GM21381 (cell line): ENCODE results near the gene FNDC3A.
"Not testable (repeated sequence)": the region's sequence is repeated elsewhere in the genome, so short reads cannot be mapped to it uniquely, and the experiment has no call there.

Experiments
- ATAC-seq: cut with Tn5 transposase; IDR thresholded peaks from one replicate; pipeline ENCODE4 v1.9.1; 2021; ENCODE audit warnings: mild to moderate bottlenecking, moderate library complexity; ENCODE audit not compliant: unreplicated experiment

FNDC3A gene

DNA sequence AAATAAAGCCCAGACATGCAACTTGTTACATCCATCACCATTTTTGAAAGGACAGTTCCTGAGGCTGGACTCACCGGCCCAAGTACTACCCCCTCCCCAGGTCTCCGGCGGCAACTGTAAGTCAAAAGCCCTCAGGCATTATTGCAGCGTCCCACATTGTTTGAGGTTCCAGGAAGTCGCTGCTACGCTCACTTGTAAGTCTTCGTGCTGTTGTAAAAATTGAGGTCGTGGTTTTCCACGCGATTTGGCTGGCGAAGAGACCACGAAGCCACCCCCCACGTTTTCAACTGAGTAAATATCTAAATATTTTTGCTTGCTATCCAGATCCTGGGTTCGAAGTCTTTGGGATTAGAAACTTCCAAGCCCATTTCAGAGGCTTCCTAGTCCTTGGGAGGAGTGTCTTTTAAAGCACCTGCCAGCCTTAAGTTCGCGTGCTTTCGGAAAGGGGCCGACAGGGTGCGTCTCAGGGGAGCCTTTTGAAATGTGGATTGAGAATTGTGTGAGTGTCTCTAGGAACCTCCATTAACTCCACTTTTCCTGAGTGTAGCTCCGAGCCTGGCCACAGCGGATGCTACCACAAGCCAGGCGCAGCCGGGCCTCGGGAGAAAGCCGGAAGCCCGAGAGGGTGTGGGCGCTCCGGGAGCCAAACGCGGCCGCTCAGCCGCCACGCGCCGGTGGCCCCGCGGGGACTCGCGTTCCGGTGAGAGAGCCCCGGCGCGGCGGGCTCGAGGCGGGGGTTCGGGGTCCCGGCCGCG is 434 bp upstream of the FNDC3A start:
- peak; percentile 12 for ATAC-seq

DNA sequence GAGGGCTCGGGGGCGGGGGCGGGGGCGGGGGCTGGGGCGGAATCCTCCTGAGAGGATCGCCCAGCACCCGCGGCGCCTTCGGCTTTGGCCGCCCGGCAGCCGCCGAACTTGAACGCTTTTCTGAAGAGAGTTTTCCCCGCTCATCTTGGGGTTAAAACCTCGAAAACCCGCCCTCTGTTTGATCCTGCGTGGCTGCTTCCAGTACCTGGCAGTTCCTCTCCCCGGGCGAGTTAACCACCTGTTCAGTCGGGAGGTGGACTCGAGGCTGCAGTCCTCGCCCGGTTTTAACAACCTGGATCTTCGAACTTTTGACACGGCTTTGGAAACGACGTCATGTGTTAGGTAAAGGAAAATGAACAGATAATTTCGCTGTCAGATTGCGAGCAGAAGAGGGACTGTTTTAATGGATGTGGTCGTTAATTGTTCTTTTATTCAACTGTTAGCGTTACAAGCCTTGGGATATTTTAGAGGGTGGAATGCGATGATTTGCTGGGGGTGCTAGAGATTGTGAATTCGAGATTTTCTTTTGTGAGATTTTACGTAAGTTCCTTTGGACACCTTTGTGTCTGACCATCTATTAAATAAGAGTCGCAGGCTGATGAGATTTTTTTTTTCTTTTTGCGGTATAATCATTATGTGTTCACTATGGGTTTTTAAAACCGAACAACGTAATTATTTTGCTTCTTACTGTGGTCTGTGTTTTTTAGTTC is 1.0 kb downstream of the FNDC3A start:
- peak; percentile 14 for ATAC-seq

DNA sequence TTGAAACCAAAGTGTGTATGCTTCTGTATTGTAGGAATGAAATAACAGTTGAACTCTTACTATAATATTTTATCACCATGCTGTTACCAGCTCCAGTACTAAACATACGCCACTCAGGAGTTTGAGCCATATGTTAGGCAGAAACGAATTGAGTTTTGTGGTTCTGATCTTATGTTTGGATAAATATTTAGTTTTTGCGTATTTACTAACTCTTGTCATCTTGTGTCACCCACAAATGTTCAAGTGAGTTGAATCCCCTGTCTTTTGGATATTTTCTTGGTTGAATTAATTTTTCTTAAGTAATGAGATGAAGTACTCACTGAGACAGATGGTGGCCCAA is 1.5 kb downstream of the FNDC3A start:
- no peak for ATAC-seq

DNA sequence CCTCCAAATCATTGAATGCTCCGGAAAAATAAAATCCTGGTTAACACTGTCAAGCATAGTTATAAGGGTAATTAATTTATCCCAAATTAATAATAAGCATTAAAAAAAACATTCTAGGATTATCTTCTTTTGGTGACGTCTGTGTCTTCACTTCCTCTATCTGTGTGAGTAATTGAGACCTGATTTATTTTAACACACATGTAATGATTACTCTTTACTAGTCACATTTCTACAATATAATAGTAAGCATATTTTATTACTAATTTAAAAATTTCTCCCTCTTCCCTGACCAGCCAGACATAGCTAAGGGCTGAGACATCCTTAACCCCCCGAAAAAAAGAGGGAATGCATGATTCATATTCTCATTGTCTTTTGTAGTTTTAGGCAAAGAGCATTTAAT is 2.3 kb downstream of the FNDC3A start:
- ATAC-seq = no peak

DNA sequence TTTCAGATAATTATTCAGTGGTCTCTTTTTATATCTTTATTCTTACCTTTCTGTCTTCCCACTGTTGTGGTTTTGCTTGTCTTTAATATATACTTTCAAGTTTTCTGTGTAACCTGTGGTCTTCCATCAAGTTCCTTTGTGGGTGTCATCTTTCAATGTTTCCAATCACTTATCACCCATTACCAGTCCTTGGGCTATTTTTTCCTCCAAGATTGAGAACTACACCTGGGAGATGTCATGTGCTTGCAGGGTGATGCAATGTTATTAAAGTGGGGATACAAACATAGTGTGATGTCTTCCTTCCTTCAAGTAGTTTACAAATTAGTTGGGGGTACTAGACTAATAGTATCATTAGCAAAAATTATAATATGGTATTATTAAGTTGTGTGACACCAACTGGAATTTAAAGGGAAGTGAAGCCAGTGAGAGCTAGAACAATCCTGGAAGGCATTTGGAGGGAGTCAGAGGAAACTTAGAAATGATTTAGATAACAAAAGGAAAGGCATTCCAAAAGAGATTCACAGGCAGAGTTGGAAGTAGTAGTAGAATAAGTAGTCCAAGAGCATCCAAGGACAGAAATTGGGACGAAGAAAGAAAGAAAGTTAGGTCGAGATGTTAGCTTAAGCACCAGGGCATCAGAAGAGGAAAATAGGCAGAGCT is 3.4 kb downstream of the FNDC3A start:
- ATAC-seq = no peak

DNA sequence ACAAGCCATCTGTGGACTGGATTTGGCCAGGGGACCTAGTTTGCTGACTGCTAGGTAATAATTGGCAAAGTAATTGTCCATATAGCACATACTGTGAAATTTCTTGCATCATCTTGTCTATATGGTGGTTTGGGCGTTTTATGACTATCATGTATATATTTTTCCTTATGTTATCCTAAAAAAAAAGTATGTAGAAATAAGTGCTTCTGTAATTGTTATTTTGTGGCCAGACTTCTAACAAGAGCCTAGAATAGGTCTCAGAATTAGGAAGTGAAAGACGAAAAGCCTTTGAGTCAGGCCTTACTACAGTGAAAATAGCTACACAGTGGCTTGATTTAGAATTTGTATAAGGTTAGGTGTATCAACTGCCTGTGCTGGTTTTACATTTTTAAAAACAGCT is 4.2 kb downstream of the FNDC3A start:
- ATAC-seq = peak; percentile 35

DNA sequence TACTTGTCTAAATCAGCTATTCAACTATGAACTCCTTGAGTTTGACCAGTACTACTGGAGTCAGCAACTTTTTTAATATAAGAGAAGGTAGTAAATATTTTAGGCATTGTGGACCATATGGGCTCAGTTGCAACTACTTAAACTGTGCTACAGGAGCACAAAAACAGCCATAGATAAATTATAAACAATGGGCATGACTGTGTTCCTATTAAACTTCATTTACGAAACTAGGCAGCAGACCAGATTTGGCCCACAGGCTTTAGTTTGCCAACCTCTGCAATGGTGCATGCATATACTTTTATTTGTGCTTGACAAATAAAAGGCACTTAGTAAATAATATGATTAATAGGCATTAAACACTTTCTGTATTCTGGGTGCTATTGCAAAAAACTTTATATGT is 7.6 kb downstream of the FNDC3A start:
- no peak for ATAC-seq

DNA sequence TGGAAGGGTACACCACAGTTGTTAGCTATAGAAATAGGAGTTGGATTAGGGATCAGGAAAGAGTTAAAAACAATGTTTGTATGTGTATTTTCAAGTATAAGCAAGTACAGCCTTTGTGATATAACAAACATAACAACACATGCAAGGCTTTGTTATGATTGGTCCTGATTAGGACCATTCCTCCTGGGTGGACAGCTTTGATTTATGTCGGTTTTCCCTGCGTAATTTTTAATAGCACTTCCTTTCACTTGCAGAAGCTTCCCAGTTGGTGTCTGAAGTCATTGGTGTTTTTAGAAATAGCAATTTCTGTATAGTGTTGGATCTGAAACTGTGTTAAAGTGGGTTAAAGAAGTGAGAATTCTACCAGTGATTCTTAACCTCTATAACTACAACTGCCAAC is 10.0 kb downstream of the FNDC3A start:
- no peak for ATAC-seq

DNA sequence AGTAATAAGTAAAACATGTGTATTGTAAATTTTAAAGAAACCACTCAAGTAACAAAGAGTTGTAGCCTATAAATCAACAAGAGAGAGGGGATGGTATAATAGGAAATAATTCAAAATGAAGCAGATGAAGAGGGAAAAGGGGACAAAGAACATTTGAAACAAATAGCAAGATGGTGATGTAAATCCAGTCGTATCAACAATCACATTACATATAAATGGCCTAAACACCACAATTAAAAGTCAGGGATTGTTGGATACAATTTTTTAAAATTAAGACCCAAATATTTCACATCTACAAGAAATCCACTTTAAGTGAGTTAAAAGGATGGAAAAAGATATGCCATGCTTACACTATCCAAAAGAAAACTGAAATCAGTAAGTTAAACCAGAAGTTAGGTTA is 15.2 kb downstream of the FNDC3A start:
- ATAC-seq = no peak

DNA sequence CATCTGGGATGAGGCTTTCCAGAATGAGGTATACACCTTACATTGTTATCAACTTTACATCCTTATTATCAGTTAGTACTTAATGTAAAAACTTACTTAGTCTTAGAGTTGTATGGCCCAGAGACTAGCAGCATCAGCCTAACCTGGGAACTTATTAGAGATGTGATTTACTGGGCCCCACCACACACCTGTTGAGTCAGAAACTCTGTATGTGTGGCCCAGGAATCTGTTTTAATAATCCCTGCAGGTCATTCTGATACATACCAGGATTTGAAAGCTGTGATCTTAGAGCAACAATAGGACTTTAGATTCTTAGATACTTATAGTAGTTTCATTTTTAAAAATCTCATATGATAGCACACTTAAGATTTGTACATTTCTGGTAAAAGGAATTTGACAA is 17.4 kb downstream of the FNDC3A start:
- ATAC-seq = no peak

DNA sequence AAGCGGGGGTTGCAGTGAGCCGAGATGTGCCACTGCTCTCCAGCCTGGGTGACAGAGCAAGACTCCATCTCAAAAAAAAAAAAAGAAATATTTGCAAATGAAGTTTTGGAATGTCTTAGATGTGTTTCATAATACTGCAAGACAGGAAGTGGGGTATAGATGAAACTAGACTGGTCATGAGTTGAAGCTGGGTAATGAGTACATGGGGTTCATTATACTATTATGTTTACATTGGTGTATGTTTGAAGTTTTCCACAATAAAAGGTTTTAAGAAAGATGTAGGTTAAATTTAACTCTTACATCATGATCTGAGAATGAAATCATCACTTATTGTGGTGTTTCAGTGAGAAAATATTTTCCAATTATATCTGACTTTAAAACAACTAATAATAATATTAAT is 19.0 kb downstream of the FNDC3A start:
- peak; percentile 54 for ATAC-seq

DNA sequence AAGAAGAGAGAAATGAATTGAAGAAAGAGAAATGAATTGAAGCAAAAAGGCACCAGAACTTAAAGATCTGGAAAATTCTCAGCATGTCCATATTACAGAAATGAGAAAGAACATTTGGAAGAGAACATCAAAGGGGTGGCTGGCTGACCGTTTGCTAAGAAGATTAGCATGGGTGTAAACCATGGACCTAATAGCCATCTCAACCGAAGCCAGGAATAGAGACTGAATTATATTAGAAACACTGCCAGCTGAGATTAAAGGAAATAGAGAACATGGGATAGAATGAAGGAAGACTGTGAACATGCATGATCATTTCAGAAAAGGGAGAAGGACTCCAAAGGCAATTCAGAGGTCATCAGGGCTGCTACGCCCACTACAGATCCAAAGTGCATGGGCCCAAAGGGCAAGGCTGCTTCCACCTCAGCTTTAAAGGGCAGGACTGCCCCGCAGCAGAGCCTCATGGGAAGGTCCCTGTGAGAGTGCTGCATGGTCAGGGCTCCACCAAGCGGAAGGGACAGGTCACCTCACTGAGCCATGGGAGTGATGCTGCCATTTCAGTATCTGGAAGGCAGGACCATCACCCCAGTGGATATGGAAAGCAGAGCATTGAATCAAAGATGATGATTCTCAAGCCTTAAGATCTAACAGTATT is 23.1 kb downstream of the FNDC3A start:
- ATAC-seq = no peak

DNA sequence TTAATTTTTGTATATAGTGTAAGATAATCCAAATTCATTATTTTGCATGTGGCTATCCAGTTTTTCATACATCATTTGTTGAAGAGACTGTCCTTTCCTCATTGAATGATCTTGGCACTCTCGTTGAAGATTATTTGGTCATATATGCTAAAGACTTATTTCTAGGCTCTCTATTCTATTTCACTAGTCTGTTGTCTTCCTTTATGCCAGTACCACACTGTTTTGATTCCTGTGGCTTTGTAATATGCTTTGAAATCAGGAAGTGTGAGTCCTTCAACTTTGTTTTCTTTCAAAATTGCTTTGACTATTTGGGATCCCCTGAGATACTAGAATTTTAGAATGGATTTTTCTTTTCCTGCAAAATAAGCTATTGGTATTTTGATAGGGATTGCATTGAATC is 24.5 kb downstream of the FNDC3A start:
- no peak for ATAC-seq

DNA sequence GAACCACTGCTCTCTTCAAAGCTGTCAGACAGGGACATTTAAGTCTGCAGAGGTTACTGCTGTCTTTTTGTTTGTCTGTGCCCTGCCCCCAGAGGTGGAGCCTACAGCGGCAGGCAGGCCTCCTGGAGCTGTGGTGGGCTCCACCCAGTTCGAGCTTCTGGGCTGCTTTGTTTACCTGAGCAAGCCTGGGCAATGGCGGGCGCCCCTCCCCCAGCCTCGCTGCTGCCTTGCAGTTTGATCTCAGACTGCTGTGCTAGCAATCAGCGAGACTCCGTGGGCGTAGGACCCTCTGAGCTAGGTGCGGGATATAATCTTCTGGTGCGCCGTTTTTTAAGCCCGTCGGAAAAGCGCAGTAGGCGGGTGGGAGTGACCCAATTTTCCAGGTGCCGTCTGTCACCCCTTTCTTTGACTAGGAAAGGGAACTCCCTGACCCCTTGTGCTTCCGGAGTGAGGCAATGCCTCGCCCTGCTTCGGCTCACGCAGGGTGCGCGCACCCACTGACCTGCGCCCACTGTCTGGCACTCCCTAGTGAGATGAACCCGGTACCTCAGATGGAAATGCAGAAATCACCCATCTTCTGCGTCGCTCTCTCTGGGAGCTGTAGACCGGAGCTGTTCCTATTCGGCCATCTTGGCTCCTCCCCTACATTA is 43.4 kb downstream of the FNDC3A start:
- not testable (repeated sequence) for ATAC-seq

DNA sequence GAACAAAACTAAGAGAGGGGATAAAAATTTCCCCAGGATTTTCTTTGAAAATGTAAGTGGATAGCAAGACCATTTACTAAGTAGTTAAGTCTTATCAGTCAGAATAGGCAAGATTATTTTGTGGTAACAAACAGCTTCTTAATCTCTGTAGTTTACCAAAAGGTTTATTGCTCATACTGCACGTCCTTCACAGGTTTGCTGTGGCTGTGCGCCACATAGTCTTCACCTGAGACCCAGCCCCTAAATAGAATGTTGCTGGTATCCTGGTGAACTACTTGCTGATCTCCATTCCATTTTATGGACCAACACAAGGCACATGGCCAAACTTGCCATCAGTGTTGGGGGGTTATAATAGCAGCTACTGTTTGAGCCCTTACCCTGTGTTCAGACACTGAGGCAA is 44.6 kb downstream of the FNDC3A start:
- no peak for ATAC-seq

DNA sequence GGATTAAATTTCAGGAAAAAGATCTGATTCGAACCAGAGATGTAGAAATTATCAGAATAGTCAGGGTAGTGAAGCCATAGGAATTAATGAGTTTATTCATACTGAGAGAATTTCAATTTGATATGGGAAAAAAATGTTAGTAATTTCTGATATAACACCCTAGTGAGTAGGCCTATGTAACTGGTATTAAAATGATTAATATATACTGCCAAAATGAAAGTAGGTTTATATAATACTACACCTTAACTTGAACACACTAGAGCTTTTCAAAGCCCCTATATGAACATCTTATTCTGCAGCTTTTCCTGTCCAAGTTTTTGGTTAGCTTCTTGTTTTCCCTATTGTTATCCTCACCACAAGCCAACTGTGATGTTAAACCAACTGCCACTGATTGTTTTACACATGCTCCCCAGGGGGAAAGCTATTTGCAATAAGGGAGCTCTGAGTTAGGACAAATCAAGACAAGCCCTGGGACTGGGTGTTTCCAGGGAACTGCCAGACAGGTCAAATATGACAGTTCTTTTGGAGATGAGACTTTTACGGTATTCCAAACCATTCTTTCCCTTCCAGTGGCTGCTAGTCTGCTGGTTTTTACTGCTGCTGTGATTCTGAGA is 45.3 kb downstream of the FNDC3A start:
- ATAC-seq = no peak

DNA sequence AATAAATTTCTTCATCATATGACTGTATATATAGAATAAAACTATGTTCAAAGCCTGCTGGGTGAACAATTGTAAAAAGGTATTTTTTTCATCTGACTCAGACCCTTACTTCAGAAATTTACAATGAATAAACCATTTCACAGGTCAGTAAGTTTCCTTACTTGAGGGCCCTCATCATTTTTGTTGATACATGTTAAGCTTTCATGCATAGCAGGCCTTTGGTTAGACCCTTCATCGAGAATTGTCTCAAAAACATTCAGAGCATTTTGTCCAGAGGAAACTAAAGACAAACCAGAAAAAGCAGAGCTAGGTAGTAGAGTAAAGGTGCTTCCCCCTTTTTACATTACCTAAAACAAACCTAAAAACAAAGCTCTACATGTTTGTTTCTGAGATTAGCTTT is 46.2 kb downstream of the FNDC3A start:
- no peak for ATAC-seq

DNA sequence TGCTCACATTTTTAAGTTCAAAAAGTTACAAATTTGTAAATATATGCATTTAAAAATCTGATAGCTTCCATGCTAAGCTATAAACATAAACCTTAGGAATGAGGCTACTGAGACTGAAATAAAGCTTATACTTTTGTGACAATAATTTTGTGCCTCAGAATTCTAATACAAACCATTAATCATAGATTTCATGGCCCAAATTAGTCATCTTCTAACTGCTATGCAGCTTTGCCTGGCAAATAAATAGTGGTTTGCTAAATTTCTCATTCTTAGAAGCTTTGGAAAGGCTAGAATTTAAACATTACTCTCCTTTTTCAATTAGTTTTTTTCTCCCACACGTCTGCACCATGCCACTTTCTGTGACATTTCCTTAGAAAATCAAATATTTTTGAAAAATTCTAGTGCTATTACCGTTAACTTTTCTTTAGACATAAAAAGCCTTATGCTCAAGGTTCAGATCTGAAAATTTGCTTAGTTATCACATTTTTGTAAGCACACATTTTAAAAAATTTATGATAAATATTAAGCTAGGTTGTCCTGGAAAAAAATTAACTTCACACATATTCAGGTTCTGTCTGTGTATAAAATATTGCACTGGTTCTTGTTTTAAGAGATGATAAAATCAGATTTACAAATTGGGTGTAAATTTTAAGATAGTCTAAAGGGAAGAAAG is 46.9 kb downstream of the FNDC3A start:
- ATAC-seq = no peak

DNA sequence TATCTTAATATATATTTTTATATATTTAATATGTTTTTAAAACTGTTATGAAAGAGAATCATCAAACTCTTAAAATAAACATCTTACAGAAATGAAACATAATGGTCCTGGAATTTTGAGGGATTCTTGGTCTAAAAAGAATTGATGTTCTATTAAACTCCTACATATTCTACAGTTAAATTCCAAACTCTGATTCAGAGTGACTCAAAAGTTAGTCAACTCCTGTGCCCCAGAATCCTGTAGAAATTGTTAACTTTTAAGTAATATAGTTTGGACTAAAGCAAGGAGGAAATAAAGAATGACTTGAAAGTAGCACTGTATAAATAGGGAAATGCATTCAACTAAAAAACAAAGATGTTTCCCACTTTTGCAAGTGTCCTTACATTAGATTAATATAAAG is 47.7 kb downstream of the FNDC3A start:
- no peak for ATAC-seq

DNA sequence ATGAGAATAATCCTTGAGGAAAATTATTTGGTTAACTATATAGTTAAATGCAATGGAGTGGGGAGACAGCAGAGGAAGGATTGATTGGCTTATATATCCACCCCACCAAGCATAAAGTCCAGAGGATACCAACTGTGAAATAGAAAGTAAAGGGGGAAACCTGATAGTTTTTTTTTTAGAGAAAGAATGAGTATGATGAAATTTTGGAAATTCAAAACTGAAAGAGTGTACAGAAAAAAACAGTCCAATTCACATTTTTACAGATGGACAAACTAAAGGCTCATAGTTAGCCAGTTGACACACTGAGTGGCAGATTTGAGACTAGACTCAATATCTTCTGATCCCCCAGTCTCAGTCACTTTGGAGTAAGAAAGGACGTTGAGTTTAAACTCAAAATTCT is 51.1 kb downstream of the FNDC3A start:
- ATAC-seq = no peak
